GM06990 (cell line): Measurements from ENCODE around the gene MMEL1.
A peak's percentile ranks its signal among the peaks of the same experiment; 100 is the strongest.
"Not testable (repeated sequence)": the region's sequence is repeated elsewhere in the genome, so short reads cannot be mapped to it uniquely, and the experiment has no call there.

Experiments
- DNase-seq: peaks from one replicate; pipeline ENCODE4 v3.0.0-alpha.2; 2011; ENCODE audit not compliant: insufficient read length; ENCODE audit errors: extremely low read depth
- H3K27me3 ChIP-seq: replicated peaks from 2 replicates; pipeline ENCODE4 v1.6.0; 2011; ENCODE audit warnings: low read length; ENCODE audit not compliant: control insufficient read depth, insufficient read depth
- H3K36me3 ChIP-seq: 2 replicates; pipeline ENCODE4 v1.5.1; 2011; ENCODE audit warnings: low read length; ENCODE audit not compliant: control insufficient read depth, insufficient read depth
- H3K4me3 ChIP-seq: replicated peaks from 2 replicates; pipeline ENCODE4 v1.5.1; 2011; ENCODE audit warnings: low read depth, mild to moderate bottlenecking, control low read depth, low read length
- TF ChIP-seq, protein P1 (sequence below): IDR thresholded peaks from 2 replicates; pipeline ENCODE4 v1.5.1; 2011; ENCODE audit warnings: low read length, control low read depth, mild to moderate bottlenecking, inconsistent platforms; ENCODE audit not compliant: insufficient read depth, poor library complexity, severe bottlenecking

The MMEL1 gene

DNA sequence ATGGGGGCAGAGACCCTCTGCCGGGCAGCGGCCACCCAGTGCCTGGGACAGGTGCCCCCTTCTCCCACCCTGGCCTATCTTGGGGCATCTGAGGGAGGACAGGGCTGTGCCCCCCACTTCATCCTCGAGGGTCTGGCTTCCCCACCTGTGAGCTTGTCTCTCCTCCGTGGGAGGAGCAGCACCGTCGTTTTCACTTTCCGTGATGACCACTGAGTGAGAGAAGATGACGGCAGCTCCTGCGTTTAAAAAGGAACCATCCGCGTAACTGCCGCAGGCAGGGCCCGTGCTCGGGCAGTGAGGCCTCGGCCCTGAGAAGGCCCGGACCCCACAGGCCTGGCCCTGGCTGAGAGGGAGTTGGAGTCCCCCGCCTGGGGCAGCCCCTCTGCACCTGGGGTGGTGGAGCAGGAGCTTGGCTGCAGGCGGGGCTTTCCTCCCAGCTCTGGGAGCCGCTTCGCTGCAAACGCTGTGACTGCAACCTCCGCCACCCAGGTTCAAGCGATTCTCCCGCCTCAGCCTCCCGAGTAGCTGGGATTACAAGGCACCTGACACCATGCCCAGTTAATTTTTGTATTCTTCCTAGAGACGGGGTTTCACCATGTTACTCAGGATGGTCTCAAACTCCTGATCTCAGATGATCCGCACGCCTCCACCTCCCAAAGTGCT lies 83.3 kb downstream of the MMEL1 start:
- peak overlapping the region; percentile 29 for H3K4me3 ChIP-seq
- not testable (repeated sequence) for H3K27me3 ChIP-seq

DNA sequence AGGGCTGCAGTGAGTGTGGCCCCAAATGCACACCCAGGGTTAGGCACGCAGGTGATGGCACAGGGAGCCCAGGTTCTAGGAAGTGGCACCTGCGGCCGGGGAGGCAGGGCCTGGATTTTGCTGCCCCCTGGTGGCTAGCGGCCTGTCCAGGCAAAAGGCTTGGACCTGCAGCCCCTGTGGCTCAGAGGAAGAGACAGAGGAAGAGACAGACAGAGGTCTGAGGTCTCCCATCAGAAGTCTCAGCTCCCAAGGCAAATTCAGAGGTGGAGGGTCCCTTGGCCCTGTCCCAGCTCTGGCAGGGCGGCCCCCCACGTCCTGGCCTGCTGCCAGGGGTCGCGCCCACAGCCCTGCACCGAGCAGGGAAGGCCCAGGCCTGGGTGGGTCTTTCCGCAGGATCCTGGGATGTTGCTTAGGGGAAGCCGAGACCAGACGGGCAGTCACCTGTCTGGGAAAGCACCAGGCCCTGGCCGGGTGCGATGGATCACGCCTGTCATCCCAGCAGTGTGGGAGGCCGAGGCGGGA lies 84.7 kb downstream of the MMEL1 start:
- peak overlapping the region; percentile 77 for H3K4me3 ChIP-seq
- H3K27me3 ChIP-seq, result no peaks in the 10 kb centered on the region; the same call in 1 of the 2 replicates
- no peaks in the 10 kb centered on the region for H3K36me3 ChIP-seq
- peak; percentile 83 for DNase-seq
- TF ChIP-seq, protein P1, sequence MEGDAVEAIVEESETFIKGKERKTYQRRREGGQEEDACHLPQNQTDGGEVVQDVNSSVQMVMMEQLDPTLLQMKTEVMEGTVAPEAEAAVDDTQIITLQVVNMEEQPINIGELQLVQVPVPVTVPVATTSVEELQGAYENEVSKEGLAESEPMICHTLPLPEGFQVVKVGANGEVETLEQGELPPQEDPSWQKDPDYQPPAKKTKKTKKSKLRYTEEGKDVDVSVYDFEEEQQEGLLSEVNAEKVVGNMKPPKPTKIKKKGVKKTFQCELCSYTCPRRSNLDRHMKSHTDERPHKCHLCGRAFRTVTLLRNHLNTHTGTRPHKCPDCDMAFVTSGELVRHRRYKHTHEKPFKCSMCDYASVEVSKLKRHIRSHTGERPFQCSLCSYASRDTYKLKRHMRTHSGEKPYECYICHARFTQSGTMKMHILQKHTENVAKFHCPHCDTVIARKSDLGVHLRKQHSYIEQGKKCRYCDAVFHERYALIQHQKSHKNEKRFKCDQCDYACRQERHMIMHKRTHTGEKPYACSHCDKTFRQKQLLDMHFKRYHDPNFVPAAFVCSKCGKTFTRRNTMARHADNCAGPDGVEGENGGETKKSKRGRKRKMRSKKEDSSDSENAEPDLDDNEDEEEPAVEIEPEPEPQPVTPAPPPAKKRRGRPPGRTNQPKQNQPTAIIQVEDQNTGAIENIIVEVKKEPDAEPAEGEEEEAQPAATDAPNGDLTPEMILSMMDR, result peak; percentile 93

More for the DNA sequence above, 83.3 kb downstream of the MMEL1 start:
- DNase-seq, result peak; percentile 57
- H3K36me3 ChIP-seq, result not testable (repeated sequence)

DNA sequence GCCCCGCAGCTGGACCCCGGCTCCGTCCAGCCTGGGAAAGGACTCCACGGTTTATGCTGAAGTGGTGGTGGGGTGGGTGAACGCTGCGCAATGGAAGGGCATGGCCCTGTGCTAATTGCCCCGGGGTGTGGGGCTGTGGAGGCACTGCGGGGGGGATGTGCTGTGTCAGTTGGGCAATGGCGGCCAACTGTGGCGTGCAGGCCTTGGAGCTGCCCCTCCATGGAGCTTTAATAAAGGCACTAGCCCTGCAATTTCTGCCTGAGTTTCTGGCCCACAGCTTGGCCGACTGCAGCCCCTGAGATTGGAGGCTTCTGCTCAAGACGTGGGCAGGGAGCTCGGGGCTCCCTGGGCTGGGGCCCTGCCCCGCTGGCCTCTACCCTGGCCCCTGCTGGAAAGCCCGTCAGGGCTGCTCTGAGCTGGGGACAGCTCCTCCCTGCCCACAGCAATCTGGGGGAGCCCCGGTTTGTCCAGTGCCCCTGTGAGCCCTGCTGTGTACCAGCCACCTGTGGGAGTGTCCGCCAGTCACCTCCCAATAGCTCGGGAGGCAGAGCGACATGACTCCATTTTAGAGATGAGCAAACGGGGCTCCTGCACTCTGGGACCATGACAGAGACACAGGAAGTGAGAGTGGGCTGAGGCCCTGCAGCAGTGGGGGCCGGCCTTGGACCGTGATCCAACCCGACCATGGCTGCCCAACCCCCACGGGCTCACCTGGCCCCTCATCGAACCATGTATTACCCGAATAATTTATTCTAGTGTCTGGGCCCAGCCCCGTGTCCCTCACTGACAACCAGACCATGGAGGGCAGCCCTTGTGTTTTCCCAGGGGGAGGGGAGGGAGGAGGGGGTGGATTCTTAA lies 85.4 kb downstream of the MMEL1 start:
- Histone ChIP-seq H3K27me3 (no peaks in the 10 kb centered on the region; the same call in 1 of the 2 replicates), H3K36me3 (no peaks in the 10 kb centered on the region), H3K4me3 (peak overlapping the region; percentile 77)
- DNase-seq, result peak; percentile 80
- TF ChIP-seq, protein P1, result no peak

DNA sequence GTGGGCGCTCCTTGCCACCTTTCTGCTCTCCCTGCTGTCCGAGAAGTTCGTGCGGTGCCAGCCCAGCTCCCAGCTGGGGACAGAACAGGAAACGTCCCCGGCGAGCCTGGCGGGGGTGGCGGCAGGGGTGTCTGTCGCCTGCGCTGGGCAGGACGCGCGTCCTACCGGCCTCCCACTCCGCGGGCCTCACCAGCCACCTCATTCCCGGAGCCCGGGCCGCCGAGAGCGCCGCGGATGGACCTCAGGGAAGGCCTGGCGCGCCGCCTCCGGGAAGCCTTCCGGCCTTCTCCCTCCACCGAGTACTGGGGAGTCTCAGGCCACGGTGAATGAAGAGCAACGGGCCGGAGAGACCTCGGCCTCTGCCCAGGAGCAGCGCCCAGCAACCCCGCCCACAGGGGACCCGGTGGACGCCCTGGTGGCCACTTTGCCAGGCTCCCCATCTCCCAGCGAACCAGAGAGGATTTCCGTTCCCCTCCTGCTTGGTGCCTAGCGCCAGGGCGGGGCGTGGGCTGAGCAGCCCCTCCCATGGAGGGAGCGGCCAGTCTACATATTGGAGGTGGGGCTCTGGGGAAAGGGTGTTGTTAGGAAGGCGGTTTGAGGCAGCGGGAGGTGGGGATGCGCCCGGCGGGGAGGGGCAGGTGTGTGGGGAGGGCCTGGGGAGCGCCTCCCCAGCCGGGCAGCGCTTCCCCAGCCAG lies 86.2 kb downstream of the MMEL1 start:
- DNase-seq, result peak; percentile 90
- H3K36me3 ChIP-seq, result no peaks in the 10 kb centered on the region
- no peaks in the 10 kb centered on the region; the same call in 1 of the 2 replicates for H3K27me3 ChIP-seq
- peak overlapping the region; percentile 77 for H3K4me3 ChIP-seq
- TF ChIP-seq, protein P1, result no peak

DNA sequence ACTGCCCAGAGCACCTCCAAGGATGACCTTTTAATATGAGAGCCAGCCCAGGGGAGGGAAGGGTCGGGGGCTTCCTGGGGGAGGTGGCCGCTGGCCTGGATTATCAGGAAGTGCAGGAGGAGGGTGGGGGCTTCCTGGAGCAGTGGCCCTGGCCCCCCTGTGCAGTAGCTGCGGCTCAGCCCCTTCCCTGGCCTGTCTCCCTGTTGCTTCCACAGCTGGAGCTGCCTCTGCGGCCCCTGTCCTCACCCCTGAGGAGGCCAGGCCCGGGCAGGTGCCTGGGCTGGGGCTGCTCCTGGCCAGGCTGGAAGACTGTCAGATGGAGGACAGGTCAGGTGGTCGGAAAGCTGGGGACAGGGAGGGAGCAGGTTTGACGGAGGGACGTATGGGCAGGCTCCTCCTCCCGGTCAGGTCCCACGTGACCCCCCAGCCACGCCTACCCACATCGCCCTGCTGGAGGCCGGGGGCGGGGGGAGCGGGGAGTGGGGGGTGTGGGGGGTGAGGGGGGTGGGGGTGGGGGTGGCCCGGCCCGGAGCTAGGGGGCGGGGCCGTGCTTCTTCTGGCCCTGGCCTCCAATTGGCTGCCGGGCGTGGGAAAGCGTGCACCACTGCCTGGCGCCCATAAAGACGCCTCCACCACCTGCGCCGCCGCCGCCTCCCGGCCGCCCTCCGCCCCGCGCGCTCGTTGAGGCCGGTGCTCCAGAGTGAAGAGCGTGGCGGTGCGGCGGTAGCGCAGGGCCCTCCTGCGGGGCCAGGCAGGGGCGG lies 86.9 kb downstream of the MMEL1 start:
- Histone ChIP-seq H3K27me3 (no peaks in the 10 kb centered on the region; the same call in 1 of the 2 replicates), H3K36me3 (no peaks in the 10 kb centered on the region), H3K4me3 (peak overlapping the region; percentile 77)
- peak; percentile 90 for DNase-seq
- TF ChIP-seq, protein P1, result no peak
